K562 (cell line): ENCODE data around the gene CMIP. TPM values are rescaled to one million over a fixed set of nuclear protein-coding genes. Genes with fewer than 3 reads are reported as not detected.
A peak's percentile ranks its signal among the peaks of the same experiment; 100 is the strongest.

Experiments
- ATAC-seq: fragments of 200-7000 bp; cut with Tn5 transposase; 3 replicates; pipeline ENCODE4 v1.9.1; 2020; ENCODE audit warnings: moderate library complexity
- BruUV-seq: library from RNA; stranded (reverse); fragments of 400-500 nt; replicated peaks from 2 replicates; lab custom pipeline; 2021; lab: Mats Ljungman, UMichigan
- CTCF ChIA-PET: fragments of 300-600 bp; formaldehyde crosslinking; extraction: SDS; loops from one replicate; lab custom pipeline; 2021; ENCODE audit warnings: low intra/inter-chr PET ratio; lab: Yijun Ruan, JAX
- POLR2A ChIA-PET: fragments of 300-600, 350-650 bp; sonication (Branson Sonifier 250); formaldehyde crosslinking; extraction: SDS; loops from one replicate; lab custom pipeline; 2021; ENCODE audit warnings: antibody characterized with exemption, inconsistent platforms; lab: Yijun Ruan, JAX
- DNase-seq, 4 experiments: peaks; one replicate each; pipeline versions ENCODE4 v3.0.0 to v3.0.0-alpha.2; 2011 to 2018; ENCODE audit warnings: low spot score in 3 of 4, mixed read lengths in 3 of 4; ENCODE audit errors: extremely low read depth in 1 of 4
- FAIRE-seq: peaks from 2 replicates; lab custom pipeline; 2011; peaks lifted over from hg19 to GRCh38; lab: Jason Lieb, UNC
- H2AFZ ChIP-seq: 2 replicates; pipeline ENCODE4 v1.6.0; 2011; ENCODE audit warnings: low read depth, low read length, control low read depth, inconsistent platforms
- H3K27ac ChIP-seq: fragments of 200-600 bp; 3 replicates; pipeline ENCODE4 v1.8.0; 2011; ENCODE audit warnings: low read depth, mild to moderate bottlenecking, control low read depth, inconsistent platforms, low read length, moderate library complexity, mixed read lengths; ENCODE audit errors: extremely low read depth
- H3K27me3 ChIP-seq, 2 experiments: fragments of 300-600 bp in 1 of 2; 2 replicates in 1 of 2; 3 replicates in 1 of 2; pipeline versions ENCODE4 v1.6.0 to v1.8.0; 2011; ENCODE audit warnings: inconsistent platforms in 2 of 2, low read length in 2 of 2, mild to moderate bottlenecking in 1 of 2, mixed read lengths in 1 of 2, moderate library complexity in 1 of 2; ENCODE audit not compliant: control insufficient read depth in 2 of 2, insufficient read depth in 2 of 2
- H3K36me3 ChIP-seq: fragments of 300-600 bp; 3 replicates; pipeline ENCODE4 v1.8.0; 2011; ENCODE audit warnings: mild to moderate bottlenecking, low read length, inconsistent platforms; ENCODE audit not compliant: control insufficient read depth, insufficient read depth
- H3K4me1 ChIP-seq, 2 experiments: fragments of 200-600 bp in 1 of 2; replicated peaks in 1 of 2; 2 replicates in 1 of 2; 3 replicates in 1 of 2; pipeline versions ENCODE4 v1.5.1 to v1.8.0; 2011; ENCODE audit warnings: inconsistent platforms in 2 of 2, low read length in 2 of 2, mild to moderate bottlenecking in 1 of 2, mixed read lengths in 1 of 2, moderate library complexity in 1 of 2; ENCODE audit not compliant: control insufficient read depth in 2 of 2, insufficient read depth in 2 of 2
- H3K4me2 ChIP-seq: 2 replicates; pipeline ENCODE4 v1.6.1; 2011; ENCODE audit warnings: low read length, control low read depth, inconsistent platforms, mixed read lengths; ENCODE audit not compliant: insufficient read depth
- H3K4me3 ChIP-seq: fragments of 200-600 bp; sonication (generic), shearing (Covaris generic); 2 replicates; pipeline ENCODE4 v1.5.1; 2016; ENCODE audit warnings: control low read depth, inconsistent platforms
- H3K79me2 ChIP-seq: fragments of 200-600 bp; 3 replicates; pipeline ENCODE4 v1.8.0; 2011; ENCODE audit warnings: low read length, inconsistent platforms; ENCODE audit not compliant: control insufficient read depth, insufficient read depth
- H3K9ac ChIP-seq, 2 experiments: 2 replicates each; pipeline versions ENCODE4 v1.6.0 to v1.6.1; 2011; ENCODE audit warnings: low read depth in 2 of 2, low read length in 2 of 2, control low read depth in 1 of 2, inconsistent platforms in 1 of 2, mild to moderate bottlenecking in 1 of 2, mixed read lengths in 1 of 2; ENCODE audit not compliant: insufficient read depth in 1 of 2
- H3K9me1 ChIP-seq: one replicate; pipeline ENCODE4 v1.6.0; 2011; ENCODE audit warnings: inconsistent platforms, mild to moderate bottlenecking, low read length, moderate library complexity; ENCODE audit not compliant: control insufficient read depth, insufficient read depth
- H3K9me3 ChIP-seq: replicated peaks from 2 replicates; pipeline ENCODE4 v1.5.1; 2011; ENCODE audit warnings: low read depth, low read length, inconsistent platforms; ENCODE audit not compliant: control insufficient read depth, insufficient read depth
- H4K20me1 ChIP-seq: replicated peaks from 2 replicates; pipeline ENCODE4 v1.6.1; 2011; ENCODE audit warnings: low read length, inconsistent platforms, mixed read lengths; ENCODE audit not compliant: control insufficient read depth, insufficient read depth
- ASH1L ChIP-seq: fragments of 450-650 bp; IDR thresholded peaks from 2 replicates; pipeline ENCODE4 v1.6.1; 2018; ENCODE audit warnings: borderline replicate concordance, mild to moderate bottlenecking, low read depth; ENCODE audit not compliant: partially characterized antibody
- ETV1 ChIP-seq: fragments of 450-650 bp; conservative IDR thresholded peaks from 2 replicates; pipeline ENCODE4 v1.6.1; 2016; ENCODE audit warnings: missing genetic modification characterization, control low read depth, low read depth, missing compliant biosample characterization
- FOXP1 ChIP-seq: sonication (generic); formaldehyde crosslinking; IDR thresholded peaks from 2 replicates; pipeline ENCODE4 v1.8.0; 2022; ENCODE audit warnings: mild to moderate bottlenecking, missing genetic modification reagents
- FUS ChIP-seq: fragments of 200-400 bp; formaldehyde crosslinking; optimal IDR thresholded peaks from 2 replicates; pipeline ENCODE3; 2017; ENCODE audit warnings: low read depth, low read length
- GATA2 ChIP-seq: sonication (generic); formaldehyde crosslinking; IDR thresholded peaks from 2 replicates; pipeline ENCODE4 v1.4.0; 2020; ENCODE audit warnings: mild to moderate bottlenecking, missing genetic modification reagents
- GATAD2A ChIP-seq: fragments of 450-650 bp; IDR thresholded peaks from 2 replicates; pipeline ENCODE4 v1.6.1; 2017
- KAT8 ChIP-seq: fragments of 450-650 bp; IDR thresholded peaks from 2 replicates; pipeline ENCODE4 v1.6.1; 2016; ENCODE audit warnings: low read depth, mild to moderate bottlenecking
- LEF1 ChIP-seq: fragments of 450-650 bp; IDR thresholded peaks from 2 replicates; pipeline ENCODE4 v1.6.1; 2016; ENCODE audit warnings: mild to moderate bottlenecking
- NR2C2 ChIP-seq, 2 experiments: fragments of 200-800 bp in 1 of 2; sonication (Bioruptor generic) in 1 of 2; sonication (generic) in 1 of 2; formaldehyde crosslinking in 1 of 2; IDR thresholded peaks; 2 replicates each; pipeline versions ENCODE4 v1.6.1 to v1.8.0; 2016 to 2022; ENCODE audit warnings: mild to moderate bottlenecking in 1 of 2, missing compliant biosample characterization in 1 of 2, missing genetic modification characterization in 1 of 2, missing genetic modification reagents in 1 of 2
- PHF8 ChIP-seq: fragments of 200-600 bp; sonication (generic); IDR thresholded peaks from 2 replicates; pipeline ENCODE4 v1.6.1; 2012; ENCODE audit warnings: mixed run types, mild to moderate bottlenecking, inconsistent platforms, low read length, moderate library complexity, borderline replicate concordance
- RCOR1 ChIP-seq, 2 experiments: IDR thresholded peaks; 2 replicates each; pipeline ENCODE4 v1.6.1; 2012; ENCODE audit warnings: low read depth in 2 of 2, low read length in 2 of 2, borderline replicate concordance in 1 of 2, improper control_type of control experiment in 1 of 2
- STAG1 ChIP-seq: sonication (generic); formaldehyde crosslinking; IDR thresholded peaks from 2 replicates; pipeline ENCODE4 v1.5.0; 2020; ENCODE audit warnings: missing genetic modification reagents, borderline replicate concordance
- STAT5B ChIP-seq: fragments of 250-450 bp; sonication (Bioruptor Pico); IDR thresholded peaks from 2 replicates; pipeline ENCODE4 v1.8.0; 2021; ENCODE audit warnings: mild to moderate bottlenecking, inconsistent platforms
- TOE1 ChIP-seq, 2 experiments: fragments of 450-650 bp in 1 of 2; sonication (generic) in 1 of 2; formaldehyde crosslinking in 1 of 2; IDR thresholded peaks; 2 replicates each; pipeline versions ENCODE4 v1.7.1 to v1.8.0; 2016 to 2022; ENCODE audit warnings: borderline replicate concordance in 2 of 2, mild to moderate bottlenecking in 2 of 2, antibody characterized with exemption in 1 of 2, inconsistent platforms in 1 of 2, low read depth in 1 of 2, missing genetic modification reagents in 1 of 2, moderate library complexity in 1 of 2
- WGBS: fragments of 100-300 bp; shearing (Covaris generic); methylation state at CpG from one replicate; pipeline ENCODE4 v1.1.6; 2016; ENCODE audit warnings: low coverage, mixed read lengths; ENCODE audit not compliant: insufficient coverage; ENCODE audit errors: missing lambda C conversion rate; 5-methylcytosine and 5-hydroxymethylcytosine counted together
- in situ Hi-C: fragments of 300-500 bp; cut with MboI; formaldehyde crosslinking; loops from 4 replicates; pipeline ENCODE4 v1.15.0; 2018; ENCODE audit warnings: inconsistent platforms, mixed read lengths
- intact Hi-C: fragments of 100-400 bp; cut with micrococcal nuclease; formaldehyde crosslinking; loops from 2 replicates; pipeline ENCODE4 v1.14.2; 2022
- polyA plus RNA-seq, 8 experiments: library from polyadenylated mRNA; depleted of rRNA in 4 of 8; stranded (reverse) in 5 of 8; unstranded in 3 of 8; fragments of >200 nt; fragmentation: Nextera tagmentation in 2 of 8; fragmentation: Illumina TruSeq in 1 of 8; extraction: Ambion mirVana in 2 of 8; extraction: Trizol in 1 of 8; gene quantifications; 2 replicates each; pipeline versions ENCODE4 v1.2.1 to v1.2.3, GENCODE V29; 2011 to 2014; ENCODE audit warnings: inconsistent platforms in 1 of 8, missing spikeins in 1 of 8
- total RNA-seq, 7 experiments: library from RNA; depleted of rRNA in 6 of 7; stranded (reverse); fragments of >200 nt in 6 of 7; fragmentation: Illumina TruSeq in 2 of 7; extraction: Trizol in 2 of 7; gene quantifications; 2 replicates each; pipeline versions ENCODE4 v1.2.1 to v1.2.3, GENCODE V29; 2011 to 2021; ENCODE audit warnings: low replicate concordance in 1 of 7
- TF ChIP-seq, protein P1 (sequence below): IDR thresholded peaks from 2 replicates; pipeline ENCODE4 v1.6.1; 2011; ENCODE audit not compliant: insufficient read length; ENCODE audit errors: extremely low read depth
- TF ChIP-seq, protein P2 (sequence below): fragments of 250-450 bp; sonication (Bioruptor Pico); IDR thresholded peaks from 2 replicates; pipeline ENCODE4 v1.8.0; 2022; ENCODE audit warnings: moderate library complexity, mild to moderate bottlenecking, inconsistent platforms

Gene CMIP
- total and polyA plus RNA-seq, 9 of the 15 experiments (the other 6 are each of a cell fraction or from before 2014, with no cell fraction given): 0.94 to 82.5 (median 10.3) TPM

DNA sequence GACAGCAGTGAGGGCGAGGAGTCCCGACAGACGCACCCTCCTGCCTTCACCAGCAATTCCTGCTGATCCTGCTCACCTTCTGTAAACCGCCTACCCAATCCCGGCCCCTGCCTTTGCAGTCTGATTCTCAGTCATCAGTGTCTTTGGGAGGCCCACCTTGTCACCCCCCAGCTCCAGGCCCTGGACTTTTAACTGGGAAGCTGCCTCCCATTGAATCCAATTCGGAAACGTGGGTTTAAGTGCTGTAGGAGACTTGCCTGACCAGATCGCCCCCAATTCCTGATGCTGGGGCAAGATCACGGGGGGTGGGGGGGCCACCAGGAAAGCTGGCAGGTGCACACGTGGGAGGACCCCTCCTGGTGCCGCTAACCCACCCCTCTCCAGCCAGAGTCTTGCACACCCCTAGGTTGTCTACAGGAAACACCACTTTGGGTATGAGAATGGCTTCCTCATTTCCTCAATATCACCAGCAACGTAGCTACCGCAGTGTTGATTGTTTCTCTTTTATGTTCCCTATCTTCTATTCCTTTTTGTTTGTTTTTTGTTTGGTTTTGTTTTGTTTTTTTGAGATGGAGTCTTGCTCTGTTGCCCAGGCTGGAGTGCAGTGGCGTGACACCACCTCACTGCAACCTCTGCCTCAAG lies 46.6 kb upstream of the CMIP start:
- no TSS peak for BruUV-seq
- POLR2A ChIA-PET: no interaction called here

More for the DNA sequence above, 46.6 kb upstream of the CMIP start:
- no peak for FAIRE-seq
- no peak for DNase-seq
- Histone ChIP-seq H3K36me3 (no peaks in the 10 kb centered on the region), H3K9me3 (no peaks in the 10 kb centered on the region), H3K9me1 (no peaks in the 10 kb centered on the region), H3K27me3 (peaks cover 8 to 25% of the 10 kb centered on the region in 2 experiments; a peak in 4 of 5 replicates), H3K79me2 (no peaks in the 10 kb centered on the region), H3K4me2 (no peak overlapping the region), H4K20me1 (no peaks in the 10 kb centered on the region), H3K4me1 (peaks cover 0 to 9% of the 10 kb centered on the region in 2 experiments; a peak in 2 of 5 replicates), H3K27ac (no peak overlapping the region), H3K4me3 (no peak overlapping the region), H2AFZ (no peak overlapping the region), H3K9ac (peak overlapping the region in 1 of 2 experiments; percentile 64; a peak in 1 of 4 replicates)
- TF ChIP-seq KAT8 (no peak), FUS (no peak), GATAD2A (no peak), GATA2 (CRISPR knock-in tag) (no peak), STAT5B (no peak), NR2C2 (CRISPR knock-in tag; IDR thresholded peaks at IDR 0.05) (no peak), NR2C2 (tag; IDR thresholded peaks at IDR 0.05) (no peak), ASH1L (no peak), TOE1 (IDR thresholded peaks at IDR 0.05; ENCODE audit: borderline replicate concordance) (no peak), TOE1 (CRISPR knock-in tag; IDR thresholded peaks at IDR 0.05; ENCODE audit: borderline replicate concordance, low read depth) (no peak), FOXP1 (no peak), ETV1 (tag) (no peak), PHF8 (no peak), LEF1 (no peak), STAG1 (CRISPR knock-in tag) (no peak), RCOR1 (IDR thresholded peaks at IDR 0.05; ENCODE audit: borderline replicate concordance in 1 of 2, low read depth in 2 of 2, low read length in 2 of 2) (no peak)
- TF ChIP-seq, protein P1, sequence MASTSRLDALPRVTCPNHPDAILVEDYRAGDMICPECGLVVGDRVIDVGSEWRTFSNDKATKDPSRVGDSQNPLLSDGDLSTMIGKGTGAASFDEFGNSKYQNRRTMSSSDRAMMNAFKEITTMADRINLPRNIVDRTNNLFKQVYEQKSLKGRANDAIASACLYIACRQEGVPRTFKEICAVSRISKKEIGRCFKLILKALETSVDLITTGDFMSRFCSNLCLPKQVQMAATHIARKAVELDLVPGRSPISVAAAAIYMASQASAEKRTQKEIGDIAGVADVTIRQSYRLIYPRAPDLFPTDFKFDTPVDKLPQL: no peak
- TF ChIP-seq, protein P2, sequence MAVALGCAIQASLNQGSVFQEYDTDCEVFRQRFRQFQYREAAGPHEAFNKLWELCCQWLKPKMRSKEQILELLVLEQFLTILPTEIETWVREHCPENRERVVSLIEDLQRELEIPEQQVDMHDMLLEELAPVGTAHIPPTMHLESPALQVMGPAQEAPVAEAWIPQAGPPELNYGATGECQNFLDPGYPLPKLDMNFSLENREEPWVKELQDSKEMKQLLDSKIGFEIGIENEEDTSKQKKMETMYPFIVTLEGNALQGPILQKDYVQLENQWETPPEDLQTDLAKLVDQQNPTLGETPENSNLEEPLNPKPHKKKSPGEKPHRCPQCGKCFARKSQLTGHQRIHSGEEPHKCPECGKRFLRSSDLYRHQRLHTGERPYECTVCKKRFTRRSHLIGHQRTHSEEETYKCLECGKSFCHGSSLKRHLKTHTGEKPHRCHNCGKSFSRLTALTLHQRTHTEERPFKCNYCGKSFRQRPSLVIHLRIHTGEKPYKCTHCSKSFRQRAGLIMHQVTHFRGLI: no peak
- 33% methylated on average over 14 of the region's 14 CpGs for WGBS
- intact Hi-C loops (no loop called here), in situ Hi-C loops (no loop called here)
- ATAC-seq: no peak
- CTCF ChIA-PET: no interaction called here
